Uterus (tissue), 4 donors: ENCODE results near the gene EXOC3L2. TPM values are rescaled to one million over a fixed set of nuclear protein-coding genes. Genes with fewer than 3 reads are reported as not detected.

Experiments
- DNase-seq, 2 donors: peaks; one replicate each; pipeline ENCODE4 v3.0.0-alpha.2; 2019 to 2020
- H3K27ac ChIP-seq, 2 donors: fragments of 200-600 bp; sonication (generic); 1 replicate in 1 of 2; 2 replicates in 1 of 2; pipeline ENCODE4 v1.5.1; 2016 to 2018
- H3K27me3 ChIP-seq, 2 donors: fragments of 200-600 bp; sonication (generic); one replicate each; pipeline ENCODE4 v1.5.1; 2018 to 2019; ENCODE audit warnings: control low read depth in 1 of 2
- H3K36me3 ChIP-seq, 2 donors: fragments of 200-600 bp; sonication (generic); one replicate each; pipeline ENCODE4 v1.5.1; 2019; ENCODE audit warnings: control low read depth in 1 of 2
- H3K4me1 ChIP-seq, 2 donors: fragments of 200-600 bp; sonication (generic); one replicate each; pipeline ENCODE4 v1.5.1; 2018 to 2019; ENCODE audit warnings: control low read depth in 1 of 2
- H3K4me3 ChIP-seq, 2 donors: fragments of 200-600 bp; sonication (generic); 1 replicate in 1 of 2; 2 replicates in 1 of 2; pipeline ENCODE4 v1.5.1; 2018 to 2019; ENCODE audit warnings: mild to moderate bottlenecking in 1 of 2
- H3K9me3 ChIP-seq, 2 donors: fragments of 200-600 bp; sonication (generic); one replicate each; pipeline ENCODE4 v1.5.1; 2019; ENCODE audit warnings: control low read depth in 1 of 2
- CTCF ChIP-seq, 4 experiments: fragments of 200-600 bp in 2 of 4; fragments of 450-650 bp in 2 of 4; sonication (generic) in 2 of 4; IDR thresholded peaks; one replicate each; pipeline ENCODE4 v1.5.1; 2016 to 2019; ENCODE audit warnings: antibody characterized with exemption in 4 of 4, mild to moderate bottlenecking in 2 of 4, moderate library complexity in 1 of 4
- POLR2A ChIP-seq, 2 donors: fragments of 450-650 bp; IDR thresholded peaks; one replicate each; pipeline ENCODE4 v1.6.1; 2016; ENCODE audit warnings: antibody characterized with exemption in 2 of 2, mild to moderate bottlenecking in 1 of 2, moderate library complexity in 1 of 2
- intact Hi-C: fragments of 100-400 bp; cut with DNase I; formaldehyde crosslinking; loops from one replicate; pipeline ENCODE4 v1.15.1; 2023; ENCODE audit warnings: low total_unique reads
- total RNA-seq, 4 donors: library from RNA; depleted of rRNA in 3 of 4; stranded (reverse); fragments of >200 nt in 3 of 4; gene quantifications; one replicate each; pipeline versions ENCODE4 v1.1.0 to v1.2.4, GENCODE V29; 2014 to 2023
- donor health status: DM: yes; HTN: yes; CAD: no.

The EXOC3L2 gene
- total RNA-seq, 4 donors from 2014 or later: 2.4 to 7.2 (median 6.4) TPM

DNA sequence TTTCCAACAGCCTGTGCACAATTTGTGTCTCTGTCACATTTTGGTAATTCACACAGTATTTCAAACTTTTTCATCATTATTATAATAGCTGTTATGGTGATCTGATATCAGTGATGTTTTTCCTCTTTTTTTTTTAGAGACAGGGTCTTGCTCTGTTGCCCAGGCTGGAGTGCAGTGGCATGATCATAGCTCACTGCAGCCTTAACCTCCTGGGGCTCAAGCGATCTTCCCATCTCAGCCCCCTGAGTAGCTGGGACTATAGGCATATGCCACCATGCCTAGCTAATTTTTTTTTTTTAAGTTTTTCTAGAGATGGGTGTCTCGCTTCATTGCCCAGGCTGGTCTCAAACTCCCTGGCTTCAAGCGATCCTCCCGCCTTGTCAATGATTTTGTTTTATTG is 11.6 kb upstream of the EXOC3L2 start:
- no peak overlapping the region for H3K27ac ChIP-seq
- H3K4me3 ChIP-seq: no peak overlapping the region
- TF ChIP-seq POLR2A (IDR thresholded peaks at IDR 0.05): no peak
- no peak for TF ChIP-seq CTCF (IDR thresholded peaks at IDR 0.05)
- H3K4me1 ChIP-seq: peaks cover 0 to 5% of the 10 kb centered on the region in 2 donors
- no peak for DNase-seq
- intact Hi-C loops: no loop called here
- no peaks in the 10 kb centered on the region for H3K36me3 ChIP-seq
- H3K9me3 ChIP-seq: no peaks in the 10 kb centered on the region
- H3K27me3 ChIP-seq: no peaks in the 10 kb centered on the region

GRCh38 chr19:45255611-45256157 is 10.5 kb upstream of the EXOC3L2 start:
- Histone ChIP-seq H3K27ac (no peak overlapping the region), H3K36me3 (no peaks in the 10 kb centered on the region), H3K4me1 (peaks cover 0 to 5% of the 10 kb centered on the region in 2 donors), H3K4me3 (no peak overlapping the region), H3K9me3 (no peaks in the 10 kb centered on the region), H3K27me3 (no peaks in the 10 kb centered on the region)
- TF ChIP-seq POLR2A (IDR thresholded peaks at IDR 0.05) (no peak), CTCF (IDR thresholded peaks at IDR 0.05) (no peak)
- intact Hi-C loops: no loop called here
- DNase-seq: no peak

DNA sequence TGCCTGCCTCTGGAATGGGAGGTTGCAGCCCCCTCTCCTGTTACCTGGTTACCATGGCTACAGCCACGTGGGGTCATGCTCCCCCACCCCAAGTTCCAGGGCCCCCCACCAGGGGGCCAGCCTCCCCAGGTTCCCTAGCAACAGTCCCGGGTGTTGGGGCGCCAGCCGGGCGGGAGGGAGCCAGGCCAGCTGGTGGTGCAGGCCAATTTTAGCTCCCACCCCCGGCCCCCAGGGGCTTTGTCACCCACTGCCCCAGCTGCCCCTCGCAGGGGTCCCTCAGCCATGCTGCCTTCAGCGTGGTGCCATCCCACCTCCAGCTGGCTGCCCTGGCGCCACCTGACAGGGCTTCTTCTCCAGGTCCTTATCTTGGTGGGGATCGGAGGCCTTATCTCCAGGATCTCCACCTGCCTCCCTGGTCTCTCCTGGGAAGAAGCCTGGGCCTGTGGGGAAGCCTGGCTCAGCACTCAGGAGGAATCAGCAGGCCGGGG is 8.9 kb upstream of the EXOC3L2 start:
- H3K4me1 ChIP-seq: peaks cover 0 to 12% of the 10 kb centered on the region in 2 donors

DNA sequence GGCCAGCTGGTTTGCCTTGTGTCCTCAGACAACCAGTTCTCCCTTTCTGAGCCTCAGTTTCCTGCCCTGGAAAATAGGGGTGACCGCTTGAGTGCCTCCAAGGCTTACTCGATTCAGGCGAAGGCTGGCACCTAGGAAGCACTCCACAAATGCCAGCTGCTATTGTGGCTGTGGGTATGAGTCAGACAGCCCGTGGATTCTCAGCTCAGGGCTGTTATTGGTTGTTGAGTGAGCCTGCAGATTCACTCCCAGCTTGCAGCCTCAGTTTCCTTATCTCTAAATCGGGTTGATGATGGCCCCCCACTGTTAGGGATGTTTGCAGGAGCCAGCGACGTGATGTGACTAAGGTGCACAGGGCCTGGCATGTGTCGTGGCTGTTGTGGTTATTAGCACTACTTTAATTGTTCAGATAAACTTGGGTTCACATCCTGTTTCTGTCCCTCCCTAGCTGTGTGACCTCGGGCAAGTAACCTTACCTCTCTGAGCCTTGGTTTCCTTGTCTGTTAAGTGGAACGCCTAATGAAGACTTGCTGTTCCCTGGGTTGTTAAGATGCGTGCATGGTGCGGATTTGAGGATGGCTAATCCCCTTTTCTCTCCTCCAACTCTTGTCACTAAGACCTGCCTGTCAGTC is 8.3 kb upstream of the EXOC3L2 start:
- H3K36me3 ChIP-seq: no peaks in the 10 kb centered on the region
- peaks cover 0 to 12% of the 10 kb centered on the region in 2 donors for H3K4me1 ChIP-seq
- no peaks in the 10 kb centered on the region for H3K9me3 ChIP-seq
- no peaks in the 10 kb centered on the region for H3K27me3 ChIP-seq
- H3K27ac ChIP-seq: no peak overlapping the region
- no peak for DNase-seq
- intact Hi-C loops: no loop called here
- no peak overlapping the region for H3K4me3 ChIP-seq
- TF ChIP-seq POLR2A (IDR thresholded peaks at IDR 0.05): no peak
- no peak for TF ChIP-seq CTCF (IDR thresholded peaks at IDR 0.05)

More for the DNA sequence above, 8.9 kb upstream of the EXOC3L2 start:
- Histone ChIP-seq H3K27me3 (no peaks in the 10 kb centered on the region), H3K9me3 (no peaks in the 10 kb centered on the region), H3K27ac (no peak overlapping the region), H3K4me3 (no peak overlapping the region), H3K36me3 (no peaks in the 10 kb centered on the region)
- no peak for DNase-seq
- intact Hi-C loops: no loop called here
- TF ChIP-seq CTCF (IDR thresholded peaks at IDR 0.05): no peak
